GM13977 (cell line): ENCODE measurements around the gene TSHZ1.

Source experiments
- DNase-seq: peaks from one replicate; pipeline ENCODE4 v3.0.0; 2012; ENCODE audit warnings: low spot score
- in situ Hi-C: fragments of 300-500 bp; cut with MboI; formaldehyde crosslinking; loops from one replicate; pipeline ENCODE4 v1.12.0; 2022; ENCODE audit warnings: low sequenced_read_pairs, low pct_unique_long_range_greater_than_20kb, mixed read lengths, inconsistent platforms; ENCODE audit not compliant: unreplicated experiment
- TF ChIP-seq, protein P1 (sequence below): IDR thresholded peaks from 2 replicates; pipeline ENCODE4 v1.5.1; 2012; ENCODE audit warnings: mild to moderate bottlenecking, control low read depth; ENCODE audit not compliant: insufficient read depth; ENCODE audit errors: extremely low read depth, missing control alignments

TSHZ1 gene

DNA sequence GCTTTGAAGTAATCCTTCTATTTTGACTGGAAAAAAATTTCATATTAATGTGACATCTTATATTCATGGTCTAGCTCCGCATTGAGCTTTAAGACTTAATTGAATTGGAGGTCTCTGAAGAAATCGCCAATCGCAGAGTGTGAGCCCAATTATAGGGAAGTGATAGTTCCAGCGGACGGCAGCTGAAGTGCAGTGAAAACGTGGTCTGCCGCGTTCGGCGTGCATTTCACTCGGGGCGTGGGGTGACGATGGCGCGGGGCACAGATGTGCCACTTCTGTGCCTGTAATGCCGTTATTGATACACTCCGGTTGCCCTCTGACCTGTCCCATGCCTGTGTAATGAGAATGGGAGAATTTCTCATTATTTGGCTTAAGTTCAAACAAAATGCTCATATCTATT, 106.7 kb downstream of the TSHZ1 start:
- DNase-seq = no peak
- TF ChIP-seq, protein P1, sequence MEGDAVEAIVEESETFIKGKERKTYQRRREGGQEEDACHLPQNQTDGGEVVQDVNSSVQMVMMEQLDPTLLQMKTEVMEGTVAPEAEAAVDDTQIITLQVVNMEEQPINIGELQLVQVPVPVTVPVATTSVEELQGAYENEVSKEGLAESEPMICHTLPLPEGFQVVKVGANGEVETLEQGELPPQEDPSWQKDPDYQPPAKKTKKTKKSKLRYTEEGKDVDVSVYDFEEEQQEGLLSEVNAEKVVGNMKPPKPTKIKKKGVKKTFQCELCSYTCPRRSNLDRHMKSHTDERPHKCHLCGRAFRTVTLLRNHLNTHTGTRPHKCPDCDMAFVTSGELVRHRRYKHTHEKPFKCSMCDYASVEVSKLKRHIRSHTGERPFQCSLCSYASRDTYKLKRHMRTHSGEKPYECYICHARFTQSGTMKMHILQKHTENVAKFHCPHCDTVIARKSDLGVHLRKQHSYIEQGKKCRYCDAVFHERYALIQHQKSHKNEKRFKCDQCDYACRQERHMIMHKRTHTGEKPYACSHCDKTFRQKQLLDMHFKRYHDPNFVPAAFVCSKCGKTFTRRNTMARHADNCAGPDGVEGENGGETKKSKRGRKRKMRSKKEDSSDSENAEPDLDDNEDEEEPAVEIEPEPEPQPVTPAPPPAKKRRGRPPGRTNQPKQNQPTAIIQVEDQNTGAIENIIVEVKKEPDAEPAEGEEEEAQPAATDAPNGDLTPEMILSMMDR = no peak
- in situ Hi-C loops = no loop called here

GRCh38 chr18:75317703-75318102, 107.1 kb downstream of the TSHZ1 start:
- TF ChIP-seq, protein P1 = no peak
- no peak for DNase-seq
- in situ Hi-C loops = no loop called here

DNA sequence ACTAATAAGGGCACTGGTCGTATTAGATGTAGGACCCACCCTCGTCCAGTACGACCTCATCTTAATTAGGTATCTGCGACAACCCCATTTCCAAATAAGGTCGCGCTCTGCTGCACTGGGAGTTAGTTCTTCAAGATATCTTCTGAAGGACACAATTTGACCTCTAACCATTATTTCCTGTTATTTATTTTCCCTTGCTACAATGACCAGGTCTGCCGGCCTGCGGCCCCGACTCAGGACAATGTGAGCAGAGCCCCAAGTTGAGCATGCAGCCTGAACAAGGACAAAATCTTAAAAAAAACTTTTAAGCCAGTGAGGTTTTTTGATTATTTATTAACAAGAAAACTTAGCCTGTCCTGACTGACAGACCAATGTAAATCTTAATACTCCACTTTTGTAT, 109.3 kb downstream of the TSHZ1 start:
- TF ChIP-seq, protein P1 = no peak
- in situ Hi-C loops = no loop called here
- no peak for DNase-seq

GRCh38 chr18:75320506-75320905, 109.9 kb downstream of the TSHZ1 start:
- DNase-seq = no peak
- TF ChIP-seq, protein P1 = no peak
- in situ Hi-C loops = no loop called here

DNA sequence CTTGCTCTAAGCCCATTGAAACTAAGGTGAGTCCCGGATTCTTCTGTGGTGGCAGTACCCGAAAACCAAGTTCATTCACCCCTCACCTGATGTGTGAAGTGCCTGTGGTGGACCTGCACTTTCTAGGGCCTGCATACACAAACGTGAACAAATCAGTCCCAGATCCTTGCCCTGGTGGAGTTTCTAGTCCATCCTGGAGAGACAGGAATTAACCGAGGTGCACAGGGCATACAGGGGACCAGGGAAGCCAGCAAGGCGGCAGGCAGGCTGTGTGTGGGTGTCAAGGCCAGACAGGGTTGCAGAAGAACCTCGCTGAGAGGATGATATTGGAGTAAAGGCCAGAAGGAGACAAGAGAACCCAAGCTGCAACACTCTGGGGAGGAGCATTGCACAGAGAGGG, 110.8 kb downstream of the TSHZ1 start:
- TF ChIP-seq, protein P1 = no peak
- DNase-seq = no peak
- in situ Hi-C loops = no loop called here

DNA sequence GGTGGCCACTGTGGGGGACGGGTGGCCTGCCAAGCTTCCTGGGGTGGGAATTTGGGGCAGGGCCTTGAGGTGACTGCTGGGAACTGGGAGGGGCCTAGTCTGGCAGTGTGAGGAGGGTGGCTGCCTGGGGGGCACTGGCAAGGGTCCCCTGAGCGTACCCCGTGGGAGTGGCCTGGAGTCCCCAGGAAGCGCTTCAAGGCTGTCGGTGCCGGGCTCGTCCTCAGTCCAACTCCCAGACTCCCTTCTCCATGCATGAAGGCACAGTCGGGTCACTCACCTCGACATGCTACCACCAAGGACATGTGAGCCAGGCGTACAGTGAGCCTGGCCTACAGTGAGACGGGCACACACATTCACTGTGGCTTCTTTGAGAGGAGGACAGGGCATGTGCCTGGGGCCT, 111.6 kb downstream of the TSHZ1 start:
- in situ Hi-C loops = no loop called here
- DNase-seq = no peak
- TF ChIP-seq, protein P1 = no peak
